ENCODE data around the gene AXIN1.

DNA sequence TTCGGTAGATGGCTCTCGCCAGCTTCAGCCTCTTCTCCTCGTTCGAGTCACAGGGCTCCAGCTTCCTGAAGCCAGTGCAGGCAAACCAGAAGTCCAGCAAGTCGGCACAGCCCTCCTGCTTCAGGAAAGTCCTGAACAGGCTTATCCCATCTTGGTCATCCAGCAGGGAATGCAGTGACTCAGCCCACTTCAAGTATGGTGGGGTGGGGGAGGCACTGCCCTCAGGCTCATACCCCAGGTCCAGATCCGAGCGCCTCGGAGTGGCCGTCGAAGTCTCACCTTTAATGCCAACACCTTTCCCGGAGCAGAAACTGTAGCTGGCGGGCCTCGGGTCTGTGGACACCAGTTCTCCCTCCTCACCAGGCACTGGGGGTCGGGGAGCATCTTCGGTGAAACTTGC is 5.9 kb downstream of the AXIN1 start:
- TF ChIP-seq, protein P1, sequence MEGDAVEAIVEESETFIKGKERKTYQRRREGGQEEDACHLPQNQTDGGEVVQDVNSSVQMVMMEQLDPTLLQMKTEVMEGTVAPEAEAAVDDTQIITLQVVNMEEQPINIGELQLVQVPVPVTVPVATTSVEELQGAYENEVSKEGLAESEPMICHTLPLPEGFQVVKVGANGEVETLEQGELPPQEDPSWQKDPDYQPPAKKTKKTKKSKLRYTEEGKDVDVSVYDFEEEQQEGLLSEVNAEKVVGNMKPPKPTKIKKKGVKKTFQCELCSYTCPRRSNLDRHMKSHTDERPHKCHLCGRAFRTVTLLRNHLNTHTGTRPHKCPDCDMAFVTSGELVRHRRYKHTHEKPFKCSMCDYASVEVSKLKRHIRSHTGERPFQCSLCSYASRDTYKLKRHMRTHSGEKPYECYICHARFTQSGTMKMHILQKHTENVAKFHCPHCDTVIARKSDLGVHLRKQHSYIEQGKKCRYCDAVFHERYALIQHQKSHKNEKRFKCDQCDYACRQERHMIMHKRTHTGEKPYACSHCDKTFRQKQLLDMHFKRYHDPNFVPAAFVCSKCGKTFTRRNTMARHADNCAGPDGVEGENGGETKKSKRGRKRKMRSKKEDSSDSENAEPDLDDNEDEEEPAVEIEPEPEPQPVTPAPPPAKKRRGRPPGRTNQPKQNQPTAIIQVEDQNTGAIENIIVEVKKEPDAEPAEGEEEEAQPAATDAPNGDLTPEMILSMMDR (IDR thresholded peaks at IDR 0.05): no peak
- TF ChIP-seq POLR2A (IDR thresholded peaks at IDR 0.05): no peak

Measured in thyroid gland (tissue), 4 donors.